HL-60 (cell line): Measurements from ENCODE around the gene CTIF.

Source experiments
- DNase-seq, 2 experiments: peaks; one replicate each; pipeline ENCODE4 v3.0.0-alpha.2; 2010 to 2020; ENCODE audit warnings: low read depth in 1 of 2, low spot score in 1 of 2
- H3K27ac ChIP-seq: fragments of 250-450 bp; sonication (Bioruptor Pico); replicated peaks from 2 replicates; pipeline ENCODE4 v1.5.1; 2020; ENCODE audit warnings: mild to moderate bottlenecking, moderate library complexity
- H3K27me3 ChIP-seq: fragments of 250-450 bp; sonication (Bioruptor Pico); 2 replicates; pipeline ENCODE4 v1.5.1; 2021; ENCODE audit warnings: mild to moderate bottlenecking, moderate library complexity; ENCODE audit not compliant: insufficient read depth, poor library complexity, severe bottlenecking
- H3K4me3 ChIP-seq: replicated peaks from 2 replicates; pipeline ENCODE4 v1.5.1; 2011; ENCODE audit warnings: mild to moderate bottlenecking, control low read depth, low read length; ENCODE audit not compliant: insufficient read depth
- GABPA ChIP-seq: IDR thresholded peaks from 2 replicates; pipeline ENCODE4 v1.6.1; 2012; ENCODE audit warnings: low read depth
- POLR2AphosphoS5 ChIP-seq: IDR thresholded peaks from 2 replicates; pipeline ENCODE4 v1.6.1; 2012; ENCODE audit warnings: low read depth
- REST ChIP-seq: IDR thresholded peaks from 2 replicates; pipeline ENCODE4 v1.6.1; 2012; ENCODE audit warnings: low read depth; ENCODE audit not compliant: insufficient replicate concordance
- SPI1 ChIP-seq: IDR thresholded peaks from 2 replicates; pipeline ENCODE4 v1.6.1; 2012; ENCODE audit warnings: low read depth, mild to moderate bottlenecking, borderline replicate concordance
- long read RNA-seq: library from polyadenylated mRNA; unstranded; transcript quantifications from one replicate; pipeline ENCODE4 v2.0.0, GENCODE V29; 2020
- TF ChIP-seq, protein P1 (sequence below): IDR thresholded peaks from one replicate; pipeline ENCODE4 v1.5.1; 2011; ENCODE audit warnings: low read length, control low read depth, inconsistent platforms; ENCODE audit not compliant: insufficient read depth

The CTIF gene
- long read RNA-seq, full-length matches to known transcripts: 2 of 39 reads
- long read RNA-seq, partial matches to known transcripts: 13 of 39 reads
- long read RNA-seq, other reads (novel, unspliced or antisense): 24 of 39 reads

DNA sequence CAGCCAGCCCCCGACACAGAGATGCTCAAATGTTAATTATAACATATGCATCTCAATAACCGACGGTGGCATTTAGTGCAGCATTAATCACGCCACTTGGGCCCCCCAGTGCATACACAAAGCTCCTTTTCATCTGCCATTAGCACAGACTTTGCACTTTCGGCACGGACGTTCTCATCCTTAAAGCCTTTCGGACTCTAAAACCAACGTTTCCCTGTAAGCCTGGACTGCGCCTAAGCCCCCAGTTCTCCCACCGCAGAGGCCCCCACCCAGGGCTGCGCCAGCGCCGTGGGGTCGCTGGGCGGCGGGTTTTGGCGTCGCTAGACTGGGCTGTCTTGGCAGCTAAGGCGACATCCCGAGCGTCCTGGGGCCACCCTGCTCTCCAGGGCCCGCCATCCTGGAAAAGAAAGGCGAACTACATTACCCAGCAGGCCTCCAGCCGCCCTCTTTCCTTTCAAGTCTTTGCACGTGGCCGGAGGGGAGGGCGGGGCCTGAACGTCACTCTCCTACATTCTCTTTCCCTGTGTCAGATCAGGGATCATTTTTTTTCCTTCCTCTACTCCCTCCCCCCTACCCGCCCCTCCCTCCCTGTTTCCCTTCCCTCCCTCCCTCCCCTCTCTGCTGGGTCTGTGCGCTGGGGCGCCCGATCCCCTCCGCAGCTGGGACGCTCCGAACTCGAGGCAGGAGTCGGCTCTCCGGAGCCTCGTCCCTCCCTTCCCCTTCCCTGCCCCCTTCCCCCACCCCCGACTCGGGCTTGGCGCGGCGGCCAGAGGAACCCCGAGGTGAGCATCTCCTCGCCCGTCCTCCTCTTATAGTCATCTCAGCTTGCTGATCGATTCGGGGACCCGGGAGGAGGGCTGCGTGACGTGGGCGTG is at the start of gene CTIF:
CTIF (plus strand) TSS at position 501 of the 875 bp plus-strand sequence. CDS start 80,535 bp downstream, outside the sequence.
- Histone ChIP-seq H3K27me3 (no peaks in the 10 kb centered on the region), H3K27ac (peak within 1 kb of the TSS; percentile 74), H3K4me3 (peak within 1 kb of the TSS; percentile 86)
- TF ChIP-seq POLR2AphosphoS5: peak; percentile 62; the same call in 1 of the 2 replicates
- TF ChIP-seq REST: peak; percentile 76
- no peak for TF ChIP-seq GABPA
- TF ChIP-seq, protein P1, sequence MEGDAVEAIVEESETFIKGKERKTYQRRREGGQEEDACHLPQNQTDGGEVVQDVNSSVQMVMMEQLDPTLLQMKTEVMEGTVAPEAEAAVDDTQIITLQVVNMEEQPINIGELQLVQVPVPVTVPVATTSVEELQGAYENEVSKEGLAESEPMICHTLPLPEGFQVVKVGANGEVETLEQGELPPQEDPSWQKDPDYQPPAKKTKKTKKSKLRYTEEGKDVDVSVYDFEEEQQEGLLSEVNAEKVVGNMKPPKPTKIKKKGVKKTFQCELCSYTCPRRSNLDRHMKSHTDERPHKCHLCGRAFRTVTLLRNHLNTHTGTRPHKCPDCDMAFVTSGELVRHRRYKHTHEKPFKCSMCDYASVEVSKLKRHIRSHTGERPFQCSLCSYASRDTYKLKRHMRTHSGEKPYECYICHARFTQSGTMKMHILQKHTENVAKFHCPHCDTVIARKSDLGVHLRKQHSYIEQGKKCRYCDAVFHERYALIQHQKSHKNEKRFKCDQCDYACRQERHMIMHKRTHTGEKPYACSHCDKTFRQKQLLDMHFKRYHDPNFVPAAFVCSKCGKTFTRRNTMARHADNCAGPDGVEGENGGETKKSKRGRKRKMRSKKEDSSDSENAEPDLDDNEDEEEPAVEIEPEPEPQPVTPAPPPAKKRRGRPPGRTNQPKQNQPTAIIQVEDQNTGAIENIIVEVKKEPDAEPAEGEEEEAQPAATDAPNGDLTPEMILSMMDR: no peak
- DNase-seq: peak; percentile 88 to 97

GRCh38 chr18:48490641-48491293 is 48.1 kb upstream of the CTIF start:
- TF ChIP-seq SPI1: no peak
- Histone ChIP-seq H3K27ac (no peak overlapping the region), H3K4me3 (no peak overlapping the region), H3K27me3 (no peaks in the 10 kb centered on the region)
- no peak for DNase-seq

- Histone ChIP-seq H3K27ac (no peak overlapping the region), H3K4me3 (no peak overlapping the region), H3K27me3 (no peaks in the 10 kb centered on the region)
- no peak for DNase-seq
- TF ChIP-seq GABPA (no peak), POLR2AphosphoS5 (no peak), REST (no peak), SPI1 (no peak)
- TF ChIP-seq, protein P1: no peak
These were observed 46.0 kb upstream of the CTIF start for GRCh38 chr18:48492880-48493279.

- H3K4me3 ChIP-seq: no peak overlapping the region
- no peak for TF ChIP-seq POLR2AphosphoS5
- no peak for TF ChIP-seq SPI1
- no peak for TF ChIP-seq REST
- TF ChIP-seq, protein P1: no peak
- TF ChIP-seq GABPA: no peak
- H3K27me3 ChIP-seq: no peaks in the 10 kb centered on the region
- DNase-seq: no peak
- H3K27ac ChIP-seq: no peak overlapping the region
These were observed 45.2 kb upstream of the CTIF start for GRCh38 chr18:48493434-48494230.
